Measurements from ENCODE around the gene IZUMO4.

Gene IZUMO4

GRCh38 chr19:2101417-2102335, 5.0 kb downstream of the IZUMO4 start:
- TF ChIP-seq EZH2 (IDR thresholded peaks at IDR 0.05; ENCODE audit: borderline replicate concordance, low read depth, low read length, severe bottlenecking) (no peak), CTCF (IDR thresholded peaks at IDR 0.05; ENCODE audit: borderline replicate concordance, extremely low read depth, low read length, poor library complexity, severe bottlenecking) (no peak)
- Histone ChIP-seq H2AFZ (ENCODE audit: low read depth, low read length) (no peak overlapping the region), H3K4me3 (ENCODE audit: low read depth in 1 of 2, low read length in 2 of 2) (no peak overlapping the region), H3K9me3 (ENCODE audit: insufficient read depth, low read length, severe bottlenecking) (peaks cover 12% of the 10 kb centered on the region), H3K27me3 (ENCODE audit: insufficient read depth, low read length, poor library complexity) (no peaks in the 10 kb centered on the region), H3K36me3 (ENCODE audit: insufficient read depth, low read length) (peaks cover 71% of the 10 kb centered on the region), H3K27ac (ENCODE audit: low read length) (no peak overlapping the region), H3K9ac (ENCODE audit: low read depth, low read length) (no peak overlapping the region), H3K79me2 (ENCODE audit: insufficient read depth, low read length) (peaks cover 34% of the 10 kb centered on the region), H3K4me2 (ENCODE audit: insufficient read depth, low read length) (no peak overlapping the region), H4K20me1 (ENCODE audit: insufficient read depth, low read length) (peaks cover 45% of the 10 kb centered on the region), H3K4me1 (ENCODE audit: insufficient read depth, low read length) (peaks cover 17% of the 10 kb centered on the region)
- ATAC-seq (ENCODE audit: insufficient read depth, low read depth) (no peak), DNase-seq (no peak)

DNA sequence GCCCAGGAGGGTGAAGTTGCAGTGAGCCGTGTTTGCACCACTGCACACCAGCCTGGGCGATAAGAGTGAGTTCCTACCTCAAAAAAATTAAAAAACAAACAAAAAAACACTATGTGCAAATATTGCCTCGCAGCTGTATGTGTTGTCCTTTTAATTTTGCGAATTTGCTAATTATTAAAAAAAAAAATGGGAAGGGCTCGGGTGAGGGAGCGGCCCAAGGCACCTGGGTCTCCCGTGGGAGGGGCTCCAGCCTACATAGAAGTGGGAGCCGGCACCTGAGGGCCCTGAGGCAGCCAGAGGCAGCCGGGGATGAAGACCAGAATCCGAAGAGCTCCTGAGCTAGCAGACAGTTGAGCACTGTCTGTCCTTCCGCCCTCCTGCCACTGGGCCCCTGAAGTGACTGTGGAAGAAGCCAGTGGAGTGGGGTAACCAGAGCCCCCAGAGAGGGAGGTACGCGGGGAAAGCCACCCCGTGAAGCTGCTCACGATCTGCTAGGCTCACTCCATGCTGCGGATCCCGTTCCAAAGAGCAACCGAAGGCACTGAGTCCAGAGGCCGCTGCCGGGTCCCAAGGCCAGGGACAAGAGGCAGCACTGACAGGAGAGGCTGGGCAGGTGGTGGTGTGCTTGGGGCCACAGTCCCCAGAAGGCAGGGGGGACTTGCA, 6.5 kb downstream of the IZUMO4 start:
- Histone ChIP-seq H4K20me1 (ENCODE audit: insufficient read depth, low read length) (peaks cover 33% of the 10 kb centered on the region), H3K4me2 (ENCODE audit: insufficient read depth, low read length) (no peak overlapping the region), H3K27ac (ENCODE audit: low read length) (no peak overlapping the region)

GRCh38 chr19:2108251-2109016, 11.7 kb downstream of the IZUMO4 start:
- no peak for TF ChIP-seq CTCF (IDR thresholded peaks at IDR 0.05; ENCODE audit: borderline replicate concordance, extremely low read depth, low read length, poor library complexity, severe bottlenecking)
- TF ChIP-seq EZH2 (IDR thresholded peaks at IDR 0.05; ENCODE audit: borderline replicate concordance, low read depth, low read length, severe bottlenecking) = no peak
- ATAC-seq (ENCODE audit: insufficient read depth, low read depth) = no peak
- Histone ChIP-seq H3K27me3 (ENCODE audit: insufficient read depth, low read length, poor library complexity) (no peaks in the 10 kb centered on the region), H3K4me3 (ENCODE audit: low read depth in 1 of 2, low read length in 2 of 2) (no peak overlapping the region), H3K4me1 (ENCODE audit: insufficient read depth, low read length) (no peaks in the 10 kb centered on the region), H3K9ac (ENCODE audit: low read depth, low read length) (no peak overlapping the region), H3K4me2 (ENCODE audit: insufficient read depth, low read length) (no peak overlapping the region), H3K9me3 (ENCODE audit: insufficient read depth, low read length, severe bottlenecking) (peaks cover 13% of the 10 kb centered on the region), H4K20me1 (ENCODE audit: insufficient read depth, low read length) (peaks cover 19% of the 10 kb centered on the region; the same call in 1 of the 2 replicates), H3K36me3 (ENCODE audit: insufficient read depth, low read length) (peaks cover 96% of the 10 kb centered on the region), H2AFZ (ENCODE audit: low read depth, low read length) (no peak overlapping the region), H3K27ac (ENCODE audit: low read length) (no peak overlapping the region), H3K79me2 (ENCODE audit: insufficient read depth, low read length) (peaks cover 32% of the 10 kb centered on the region)
- no peak for DNase-seq

More for the DNA sequence above, 6.5 kb downstream of the IZUMO4 start:
- Histone ChIP-seq H3K79me2 (ENCODE audit: insufficient read depth, low read length) (peaks cover 33% of the 10 kb centered on the region), H3K36me3 (ENCODE audit: insufficient read depth, low read length) (peaks cover 84% of the 10 kb centered on the region), H3K9me3 (ENCODE audit: insufficient read depth, low read length, severe bottlenecking) (peaks cover 13% of the 10 kb centered on the region), H3K27me3 (ENCODE audit: insufficient read depth, low read length, poor library complexity) (no peaks in the 10 kb centered on the region), H3K9ac (ENCODE audit: low read depth, low read length) (no peak overlapping the region), H3K4me1 (ENCODE audit: insufficient read depth, low read length) (peaks cover 2% of the 10 kb centered on the region), H3K4me3 (ENCODE audit: low read depth in 1 of 2, low read length in 2 of 2) (no peak overlapping the region), H2AFZ (ENCODE audit: low read depth, low read length) (no peak overlapping the region)
- TF ChIP-seq CTCF (IDR thresholded peaks at IDR 0.05; ENCODE audit: borderline replicate concordance, extremely low read depth, low read length, poor library complexity, severe bottlenecking) (no peak), EZH2 (IDR thresholded peaks at IDR 0.05; ENCODE audit: borderline replicate concordance, low read depth, low read length, severe bottlenecking) (no peak)
- DNase-seq (no peak), ATAC-seq (ENCODE audit: insufficient read depth, low read depth) (no peak)
